Measurements from ENCODE around the gene MTMR6. TPM values are rescaled to one million over a fixed set of nuclear protein-coding genes. Genes with fewer than 3 reads are reported as not detected.

The MTMR6 gene
- total RNA-seq (2022) (21.0 and 21.5 TPM in 2 replicates), Bru-seq, nascent RNA (percentile 87 among the genes with signal in this experiment), BruChase-seq, experiment 1, labeled RNA remaining after a 6-hour chase (percentile 93 among the genes with signal in this experiment), BruChase-seq, experiment 2, labeled RNA remaining after a 2-hour chase (percentile 90 among the genes with signal in this experiment)
- long read RNA-seq, full-length matches to known transcripts, result 94 of 113 reads
- long read RNA-seq, partial matches to known transcripts, result 3 of 113 reads
- long read RNA-seq, other reads (novel, unspliced or antisense), result 16 of 113 reads

GRCh38 chr13:25286969-25287961 lies at the start of gene MTMR6:
Gene MTMR6, minus strand, starts transcription at chr13:25287488. Its CDS starts 241 bp downstream, at chr13:25287247.
- CTCF ChIA-PET, result interaction anchor here (0.6 to 2.1 kb wide), 25 partner anchors 9 to 1223 kb away, joined by 3 to 16 read pairs (median 4); partner anchors contain the start of gene NUP58
- intact Hi-C loops (cut with micrococcal nuclease), result loop anchor here (5.0 kb wide), 1 partner anchor 280 kb away; no protein-coding TSS in a partner anchor

GRCh38 chr13:25335856-25336255 lies 48.6 kb upstream of the MTMR6 start:
- no peaks in the 10 kb centered on the region for H3K27me3 Mint-ChIP-seq (ENCODE audit: insufficient read depth, unreplicated experiment)
- no peak for TF ChIP-seq CTCF (IDR thresholded peaks at IDR 0.05; ENCODE audit: unreplicated experiment)
- no peak for DNase-seq (ENCODE audit: unreplicated experiment)
- no peaks in the 10 kb centered on the region for H3K9me3 Mint-ChIP-seq (ENCODE audit: unreplicated experiment)
- no peak overlapping the region for H3K4me3 Mint-ChIP-seq (ENCODE audit: unreplicated experiment)
- intact Hi-C loops (cut with micrococcal nuclease), result no loop called here
- H3K27ac Mint-ChIP-seq (ENCODE audit: low read depth, unreplicated experiment), result peak overlapping the region; percentile 31
- BruUV-seq (replicated peaks), result no TSS peak
- POLR2A ChIA-PET, result interaction anchor here (0.6 to 1.3 kb wide), 4 partner anchors 9 to 586 kb away, joined by 3 to 4 read pairs (median 3); no protein-coding TSS in a partner anchor
- peaks cover 5% of the 10 kb centered on the region for H3K4me1 Mint-ChIP-seq (ENCODE audit: insufficient read depth, unreplicated experiment)
- CTCF ChIA-PET, result interaction anchor here (0.6 kb wide), 1 partner anchor 1542 kb away, joined by 3 read pairs; no protein-coding TSS in a partner anchor
- peaks cover 68% of the 10 kb centered on the region for H3K36me3 Mint-ChIP-seq (ENCODE audit: insufficient read depth, unreplicated experiment)

More at GRCh38 chr13:25286969-25287961, at the start of gene MTMR6:
- no peaks in the 10 kb centered on the region for H3K27me3 Mint-ChIP-seq (ENCODE audit: insufficient read depth, unreplicated experiment)
- H3K4me3 Mint-ChIP-seq (ENCODE audit: unreplicated experiment), result peak within 1 kb of the TSS; percentile 100
- peak; percentile 99 for TF ChIP-seq CTCF (IDR thresholded peaks at IDR 0.05; ENCODE audit: unreplicated experiment)
- no peaks in the 10 kb centered on the region for H3K9me3 Mint-ChIP-seq (ENCODE audit: unreplicated experiment)
- POLR2A ChIA-PET, result interaction anchor here (0.7 to 7.9 kb wide), 11 partner anchors 9 to 154 kb away, joined by 3 to 136 read pairs (median 4); partner anchors contain the start of gene NUP58
- peak within 1 kb of the TSS; percentile 98 for H3K27ac Mint-ChIP-seq (ENCODE audit: low read depth, unreplicated experiment)
- BruUV-seq (replicated peaks), result no TSS peak
- peaks cover 17% of the 10 kb centered on the region for H3K36me3 Mint-ChIP-seq (ENCODE audit: insufficient read depth, unreplicated experiment)
- peaks cover 4% of the 10 kb centered on the region for H3K4me1 Mint-ChIP-seq (ENCODE audit: insufficient read depth, unreplicated experiment)
- peak; percentile 79 for DNase-seq (ENCODE audit: unreplicated experiment)

GRCh38 chr13:25330541-25330940 lies 43.3 kb upstream of the MTMR6 start:
- POLR2A ChIA-PET, result interaction anchor here (1.7 kb wide), 1 partner anchor 26 kb away, joined by 8 read pairs; no protein-coding TSS in a partner anchor
- CTCF ChIA-PET, result no interaction called here
- H3K4me1 Mint-ChIP-seq (ENCODE audit: insufficient read depth, unreplicated experiment), result no peaks in the 10 kb centered on the region
- no peak for TF ChIP-seq CTCF (IDR thresholded peaks at IDR 0.05; ENCODE audit: unreplicated experiment)
- no peaks in the 10 kb centered on the region for H3K27me3 Mint-ChIP-seq (ENCODE audit: insufficient read depth, unreplicated experiment)
- H3K27ac Mint-ChIP-seq (ENCODE audit: low read depth, unreplicated experiment), result no peak overlapping the region
- H3K36me3 Mint-ChIP-seq (ENCODE audit: insufficient read depth, unreplicated experiment), result peaks cover 86% of the 10 kb centered on the region
- H3K9me3 Mint-ChIP-seq (ENCODE audit: unreplicated experiment), result no peaks in the 10 kb centered on the region
- no peak overlapping the region for H3K4me3 Mint-ChIP-seq (ENCODE audit: unreplicated experiment)
- no peak for DNase-seq (ENCODE audit: unreplicated experiment)
- intact Hi-C loops (cut with micrococcal nuclease), result no loop called here
- BruUV-seq (replicated peaks), result no TSS peak
